Measurements from ENCODE around the gene GRB7. TPM values are rescaled to one million over a fixed set of nuclear protein-coding genes. Genes with fewer than 3 reads are reported as not detected.

GRB7 gene
- total RNA-seq, 1 donor from 2014 or later: 9.0 TPM

GRCh38 chr17:39755554-39756379 is 18.0 kb downstream of the GRB7 start:
- no peak for TF ChIP-seq CTCF (IDR thresholded peaks at IDR 0.05; ENCODE audit: insufficient read depth, low read length, severe bottlenecking)
- Histone ChIP-seq H3K36me3 (ENCODE audit: control insufficient read depth, insufficient read depth, low read length) (no peaks in the 10 kb centered on the region), H3K27me3 (ENCODE audit: control insufficient read depth, insufficient read depth, low read length) (peaks cover 6% of the 10 kb centered on the region), H3K4me3 (ENCODE audit: low read depth, low read length) (no peak overlapping the region)
- no peak for FAIRE-seq
- DNase-seq (ENCODE audit: low read depth): no peak

GRCh38 chr17:39756380-39757079 is 18.8 kb downstream of the GRB7 start:
- TF ChIP-seq CTCF (IDR thresholded peaks at IDR 0.05; ENCODE audit: insufficient read depth, low read length, severe bottlenecking): no peak
- FAIRE-seq (no peak), DNase-seq (ENCODE audit: low read depth) (no peak)
- peaks cover 6% of the 10 kb centered on the region for H3K27me3 ChIP-seq (ENCODE audit: control insufficient read depth, insufficient read depth, low read length)
- no peaks in the 10 kb centered on the region for H3K36me3 ChIP-seq (ENCODE audit: control insufficient read depth, insufficient read depth, low read length)
- no peak overlapping the region for H3K4me3 ChIP-seq (ENCODE audit: low read depth, low read length)

GRCh38 chr17:39757176-39757662 is 19.5 kb downstream of the GRB7 start:
- no peak for DNase-seq (ENCODE audit: low read depth)
- FAIRE-seq: no peak
- Histone ChIP-seq H3K36me3 (ENCODE audit: control insufficient read depth, insufficient read depth, low read length) (no peaks in the 10 kb centered on the region), H3K4me3 (ENCODE audit: low read depth, low read length) (no peak overlapping the region), H3K27me3 (ENCODE audit: control insufficient read depth, insufficient read depth, low read length) (peaks cover 6% of the 10 kb centered on the region)
- TF ChIP-seq CTCF (IDR thresholded peaks at IDR 0.05; ENCODE audit: insufficient read depth, low read length, severe bottlenecking): no peak

DNA sequence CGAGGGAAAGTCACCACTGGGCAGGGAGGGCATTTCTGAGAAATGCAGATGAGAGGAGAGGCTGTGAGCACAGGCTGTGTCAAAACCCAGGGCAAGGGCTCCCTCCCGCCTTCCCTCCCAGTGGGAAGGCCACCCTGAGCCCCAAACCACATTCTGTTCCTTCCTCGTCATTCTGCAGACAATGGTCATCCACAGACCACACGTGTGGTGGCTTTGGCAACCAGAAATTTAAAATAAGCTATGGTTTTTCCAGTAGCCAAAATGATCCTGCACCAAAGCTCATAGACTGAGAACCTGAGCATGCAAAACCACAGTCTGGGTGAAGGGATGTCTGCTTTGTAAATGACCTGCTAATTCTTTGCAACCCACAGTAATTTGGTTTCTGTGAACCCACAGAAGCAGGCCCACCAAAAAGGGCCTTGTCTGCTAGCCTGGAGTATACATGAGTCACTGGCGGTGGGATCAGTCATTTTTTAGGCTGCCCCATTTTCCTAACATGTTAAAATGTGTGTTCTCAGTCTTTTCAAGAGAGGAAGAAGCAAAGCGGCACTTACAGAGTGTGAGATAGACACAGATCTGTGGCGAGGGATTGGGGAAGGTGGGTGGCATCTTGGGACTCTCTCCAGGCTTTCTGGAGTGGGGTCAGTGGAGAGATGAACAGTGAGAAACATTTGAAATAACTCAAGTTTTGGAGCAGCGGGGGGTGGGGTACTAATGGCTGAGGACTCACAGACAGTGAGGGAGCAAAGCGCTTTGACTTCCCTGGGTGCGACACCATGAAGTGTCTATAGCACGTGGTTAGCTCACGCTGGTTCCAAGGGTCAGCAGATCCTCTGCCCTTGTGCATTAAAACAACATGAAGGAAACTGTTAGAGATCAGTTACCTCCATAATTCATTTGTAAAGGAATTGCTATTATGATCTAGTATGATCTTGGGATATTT is 20.5 kb downstream of the GRB7 start:
- DNase-seq (ENCODE audit: low read depth) (no peak), FAIRE-seq (no peak)
- TF ChIP-seq CTCF (IDR thresholded peaks at IDR 0.05; ENCODE audit: insufficient read depth, low read length, severe bottlenecking): no peak
- H3K36me3 ChIP-seq (ENCODE audit: control insufficient read depth, insufficient read depth, low read length): no peaks in the 10 kb centered on the region
- H3K27me3 ChIP-seq (ENCODE audit: control insufficient read depth, insufficient read depth, low read length): peaks cover 6% of the 10 kb centered on the region
- H3K4me3 ChIP-seq (ENCODE audit: low read depth, low read length): no peak overlapping the region

DNA sequence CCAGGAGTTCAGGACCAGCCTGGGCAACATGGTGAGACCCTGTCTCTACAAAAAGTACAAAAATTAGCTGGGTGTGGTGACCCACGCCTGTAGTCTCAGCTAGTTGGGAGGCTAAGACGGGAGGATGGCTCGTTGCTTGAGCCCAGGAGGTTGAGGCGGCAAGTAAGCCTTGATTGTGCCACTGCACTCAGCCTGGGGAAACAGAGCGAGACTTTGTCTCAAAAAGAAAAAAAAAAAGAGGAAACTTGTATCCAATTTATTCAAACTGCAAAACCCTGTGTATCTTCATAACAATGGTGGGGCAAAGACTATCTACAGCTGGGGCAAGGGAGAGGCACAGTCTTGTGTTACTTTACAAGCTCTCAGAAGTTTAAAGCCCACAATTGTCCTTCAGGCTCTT is 21.5 kb downstream of the GRB7 start:
- no peak for TF ChIP-seq CTCF (IDR thresholded peaks at IDR 0.05; ENCODE audit: insufficient read depth, low read length, severe bottlenecking)
- Histone ChIP-seq H3K4me3 (ENCODE audit: low read depth, low read length) (no peak overlapping the region), H3K36me3 (ENCODE audit: control insufficient read depth, insufficient read depth, low read length) (no peaks in the 10 kb centered on the region), H3K27me3 (ENCODE audit: control insufficient read depth, insufficient read depth, low read length) (peaks cover 6% of the 10 kb centered on the region)
- FAIRE-seq: no peak
- no peak for DNase-seq (ENCODE audit: low read depth)
